Erythroblast (primary cell): Measurements from ENCODE around the gene KCNJ4.

Experiments
- GATA1 ChIP-seq: IDR thresholded peaks from 2 replicates; pipeline ENCODE4 v1.6.1; 2011; ENCODE audit warnings: low read depth, mild to moderate bottlenecking, control low read depth, low read length, moderate library complexity
- POLR2A ChIP-seq: IDR thresholded peaks from 2 replicates; pipeline ENCODE4 v1.6.1; 2011; ENCODE audit warnings: mild to moderate bottlenecking, low read length

- TF ChIP-seq POLR2A (no peak), GATA1 (no peak)
These were observed 5.9 kb downstream of the KCNJ4 start for GRCh38 chr22:38448945-38449745.
